ENCODE results near the gene LVRN. TPM values are rescaled to one million over a fixed set of nuclear protein-coding genes. Genes with fewer than 3 reads are reported as not detected.

LVRN gene
- total RNA-seq, 1 donor from 2014 or later = 4.2 TPM

- DNase-seq (ENCODE audit: low spot score in 2 of 2) = no peak
- no peaks in the 10 kb centered on the region for H3K27me3 ChIP-seq
- H3K9me3 ChIP-seq = no peaks in the 10 kb centered on the region
- H3K36me3 ChIP-seq = no peaks in the 10 kb centered on the region
- H3K27ac ChIP-seq = no peak overlapping the region
- H3K4me3 ChIP-seq = no peak overlapping the region
- no peaks in the 10 kb centered on the region for H3K4me1 ChIP-seq
- TF ChIP-seq CTCF (IDR thresholded peaks at IDR 0.05) = no peak
- intact Hi-C loops (cut with DNase I) = no loop called here
Measured at GRCh38 chr5:115941051-115941675, 21.1 kb upstream of the LVRN start.

GRCh38 chr5:115944501-115944900 lies 17.8 kb upstream of the LVRN start:
- no peak for DNase-seq (ENCODE audit: low spot score in 2 of 2)

GRCh38 chr5:115946655-115947054 lies 15.6 kb upstream of the LVRN start:
- Histone ChIP-seq H3K27ac (no peak overlapping the region), H3K36me3 (no peaks in the 10 kb centered on the region), H3K9me3 (no peaks in the 10 kb centered on the region), H3K4me1 (no peaks in the 10 kb centered on the region), H3K27me3 (no peaks in the 10 kb centered on the region), H3K4me3 (no peak overlapping the region)
- no peak for DNase-seq (ENCODE audit: low spot score in 2 of 2)
- intact Hi-C loops (cut with DNase I) = no loop called here
- TF ChIP-seq CTCF (IDR thresholded peaks at IDR 0.05) = no peak

More at GRCh38 chr5:115944501-115944900, 17.8 kb upstream of the LVRN start:
- Histone ChIP-seq H3K9me3 (no peaks in the 10 kb centered on the region), H3K36me3 (no peaks in the 10 kb centered on the region), H3K27ac (no peak overlapping the region), H3K27me3 (no peaks in the 10 kb centered on the region), H3K4me3 (no peak overlapping the region), H3K4me1 (no peaks in the 10 kb centered on the region)
- no peak for TF ChIP-seq CTCF (IDR thresholded peaks at IDR 0.05)
- intact Hi-C loops (cut with DNase I) = no loop called here

GRCh38 chr5:115947260-115947659 lies 15.0 kb upstream of the LVRN start:
- intact Hi-C loops (cut with DNase I) = no loop called here
- Histone ChIP-seq H3K27ac (no peak overlapping the region), H3K4me3 (no peak overlapping the region), H3K36me3 (no peaks in the 10 kb centered on the region), H3K9me3 (no peaks in the 10 kb centered on the region), H3K27me3 (no peaks in the 10 kb centered on the region), H3K4me1 (no peaks in the 10 kb centered on the region)
- no peak for DNase-seq (ENCODE audit: low spot score in 2 of 2)
- no peak for TF ChIP-seq CTCF (IDR thresholded peaks at IDR 0.05)

DNA sequence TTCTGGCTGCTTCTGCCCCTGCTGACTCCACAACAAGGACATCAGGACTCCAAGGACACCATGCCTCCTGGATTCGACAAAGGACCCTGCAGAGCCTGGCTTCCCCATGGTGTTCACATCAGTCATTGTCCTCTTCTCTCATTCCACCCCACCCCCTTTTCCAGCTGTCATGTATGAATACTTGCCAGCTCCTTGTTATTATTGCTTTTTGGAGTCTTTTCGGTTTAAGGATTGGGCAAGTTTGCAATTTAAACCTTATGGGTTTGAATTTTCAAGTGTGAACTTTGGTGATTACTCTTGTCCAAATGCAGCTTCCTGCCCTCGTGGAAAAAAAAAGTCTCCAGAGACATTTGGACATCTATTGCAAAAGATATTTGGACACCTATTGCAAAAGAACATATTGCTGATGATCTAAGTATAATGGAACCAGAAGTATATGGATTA lies 14.2 kb upstream of the LVRN start:
- no peak for TF ChIP-seq CTCF (IDR thresholded peaks at IDR 0.05)
- Histone ChIP-seq H3K27me3 (no peaks in the 10 kb centered on the region), H3K9me3 (no peaks in the 10 kb centered on the region), H3K4me1 (no peaks in the 10 kb centered on the region), H3K27ac (no peak overlapping the region), H3K36me3 (no peaks in the 10 kb centered on the region), H3K4me3 (no peak overlapping the region)
- intact Hi-C loops (cut with DNase I) = no loop called here
- DNase-seq (ENCODE audit: low spot score in 2 of 2) = no peak

DNA sequence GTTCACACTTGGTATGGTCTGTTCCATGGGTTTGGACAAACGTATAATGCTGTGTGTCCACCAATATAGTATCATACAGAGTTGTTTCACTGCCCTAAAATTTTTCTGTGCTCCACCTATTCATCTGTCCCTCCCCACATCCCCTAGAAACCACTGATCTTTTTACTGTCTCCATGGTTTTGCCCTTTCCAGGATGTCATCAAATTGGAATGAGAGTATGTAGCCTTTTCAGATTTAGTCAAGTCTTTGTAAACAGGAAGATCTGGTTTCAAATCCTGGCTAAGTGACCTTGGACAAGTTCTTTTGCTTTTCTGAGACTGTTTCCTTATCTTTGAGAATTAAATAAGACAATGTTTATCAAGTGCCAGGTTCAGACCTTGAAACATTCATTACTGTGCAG lies 13.2 kb upstream of the LVRN start:
- Histone ChIP-seq H3K4me1 (no peaks in the 10 kb centered on the region), H3K27me3 (no peaks in the 10 kb centered on the region), H3K9me3 (no peaks in the 10 kb centered on the region), H3K27ac (no peak overlapping the region), H3K36me3 (no peaks in the 10 kb centered on the region), H3K4me3 (no peak overlapping the region)
- DNase-seq (ENCODE audit: low spot score in 2 of 2) = no peak
- intact Hi-C loops (cut with DNase I) = no loop called here
- TF ChIP-seq CTCF (IDR thresholded peaks at IDR 0.05) = no peak

Measured in ascending aorta (tissue), 2 donors.